Lung (tissue), 12 donors: ENCODE data around the gene MAST4. TPM values are rescaled to one million over a fixed set of nuclear protein-coding genes. Genes with fewer than 3 reads are reported as not detected.

Experiments used
- ATAC-seq: fragments of 200-7000 bp; cut with Tn5 transposase; one replicate; pipeline ENCODE4 v1.9.1; 2020; ENCODE audit warnings: moderate number of reproducible peaks; ENCODE audit not compliant: insufficient read depth, low FRiP score
- DNase-seq, 3 donors: peaks; one replicate each; pipeline ENCODE4 v3.0.0-alpha.2; 2013 to 2017
- H3K27ac ChIP-seq, 2 donors: one replicate each; pipeline ENCODE4 v1.5.1; 2013; ENCODE audit warnings: mild to moderate bottlenecking in 2 of 2, moderate library complexity in 2 of 2, control low read depth in 1 of 2, inconsistent platforms in 1 of 2, low read depth in 1 of 2, low read length in 1 of 2
- H3K27me3 ChIP-seq, 3 donors: one replicate each; pipeline ENCODE4 v1.5.1; 2013; ENCODE audit warnings: low read length in 2 of 3; ENCODE audit not compliant: control insufficient read depth in 3 of 3, insufficient read depth in 3 of 3
- H3K36me3 ChIP-seq, 4 donors: one replicate each; pipeline ENCODE4 v1.5.1; 2013; ENCODE audit warnings: low read length in 4 of 4, mild to moderate bottlenecking in 1 of 4, moderate library complexity in 1 of 4; ENCODE audit not compliant: control insufficient read depth in 4 of 4, insufficient read depth in 4 of 4
- H3K4me1 ChIP-seq, 5 donors: one replicate each; pipeline ENCODE4 v1.5.1; 2013; ENCODE audit warnings: low read length in 5 of 5, mild to moderate bottlenecking in 2 of 5, moderate library complexity in 1 of 5; ENCODE audit not compliant: control insufficient read depth in 5 of 5, insufficient read depth in 5 of 5
- H3K4me3 ChIP-seq: one replicate; pipeline ENCODE4 v1.5.1; 2013; ENCODE audit warnings: mild to moderate bottlenecking, control low read depth, moderate library complexity
- H3K9ac ChIP-seq, 2 donors: one replicate each; pipeline ENCODE4 v1.5.1; 2013; ENCODE audit warnings: low read length in 2 of 2, control low read depth in 1 of 2; ENCODE audit not compliant: insufficient read depth in 1 of 2
- H3K9me3 ChIP-seq, 4 donors: one replicate each; pipeline ENCODE4 v1.5.1; 2013; ENCODE audit warnings: low read length in 3 of 4, mild to moderate bottlenecking in 1 of 4, moderate library complexity in 1 of 4; ENCODE audit not compliant: control insufficient read depth in 4 of 4, insufficient read depth in 3 of 4
- CTCF ChIP-seq: IDR thresholded peaks from 2 replicates; pipeline ENCODE4 v1.5.1; 2012; ENCODE audit warnings: mild to moderate bottlenecking; ENCODE audit errors: control extremely low read depth, extremely low read depth
- WGBS, 2 donors: extraction: QIAGEN DNeasy Blood & Tissue Kit; methylation state at CpG; one replicate each; pipeline ENCODE4 v1.1.7; 2013; 5-methylcytosine and 5-hydroxymethylcytosine counted together
- polyA plus RNA-seq, 2 donors: library from polyadenylated mRNA; stranded (reverse); fragments of 200-250 nt; gene quantifications; one replicate each; pipeline ENCODE4 v1.2.1, GENCODE V29; 2013
- total RNA-seq, 2 donors: library from RNA; depleted of rRNA in 1 of 2; stranded (reverse); fragments of >200 nt in 1 of 2; gene quantifications; one replicate each; pipeline ENCODE4 v1.2.1, GENCODE V29; 2014 to 2021
- donor health status: control.
- donor health status: control.
- donor health status: Bipolar disorder and iron deficiency.
- donor health status: healthy.
- donor health status: DM: yes; HTN: yes; CAD: no.

MAST4 gene
- total and polyA plus RNA-seq, 4 donors = 13.9 to 153 (median 46.2) TPM

- H3K9ac ChIP-seq = no peak overlapping the region
- ATAC-seq (no peak), DNase-seq (no peak)
- H3K27me3 ChIP-seq = no peaks in the 10 kb centered on the region
- H3K4me1 ChIP-seq = peaks cover 0 to 6% (median 0%) of the 10 kb centered on the region in 5 donors
- H3K36me3 ChIP-seq = peaks cover 9 to 69% (median 38%) of the 10 kb centered on the region in 4 donors
- no peak for TF ChIP-seq CTCF
- 96 to 97% methylated on average over 3 of the region's 3 CpGs for WGBS, 2 donors
- no peaks in the 10 kb centered on the region for H3K9me3 ChIP-seq
- no peak overlapping the region for H3K4me3 ChIP-seq
- H3K27ac ChIP-seq = no peak overlapping the region
These were observed 509.1 kb downstream of the MAST4 start for GRCh38 chr5:67105270-67105669.

GRCh38 chr5:67106626-67107342, 510.6 kb downstream of the MAST4 start:
- peaks cover 5 to 66% (median 40%) of the 10 kb centered on the region in 4 donors for H3K36me3 ChIP-seq
- ATAC-seq = no peak
- peaks cover 0 to 6% (median 0%) of the 10 kb centered on the region in 5 donors for H3K4me1 ChIP-seq
- WGBS, 2 donors = 70 to 90% methylated on average over 2 of the region's 2 CpGs
- no peak overlapping the region for H3K4me3 ChIP-seq
- no peak overlapping the region for H3K9ac ChIP-seq
- TF ChIP-seq CTCF = no peak
- no peak for DNase-seq
- no peaks in the 10 kb centered on the region for H3K9me3 ChIP-seq
- H3K27me3 ChIP-seq = no peaks in the 10 kb centered on the region
- H3K27ac ChIP-seq = no peak overlapping the region

- no peak overlapping the region for H3K9ac ChIP-seq
- no peak overlapping the region for H3K27ac ChIP-seq
- no peaks in the 10 kb centered on the region for H3K9me3 ChIP-seq
- TF ChIP-seq CTCF = no peak
- no peak overlapping the region for H3K4me3 ChIP-seq
- WGBS, 2 donors = 84 to 88% methylated on average over 1 of the region's 1 CpG
- peaks cover 0 to 3% (median 1%) of the 10 kb centered on the region in 5 donors for H3K4me1 ChIP-seq
- H3K36me3 ChIP-seq = peaks cover 9 to 51% (median 30%) of the 10 kb centered on the region in 4 donors
- H3K27me3 ChIP-seq = no peaks in the 10 kb centered on the region
- ATAC-seq (no peak), DNase-seq (no peak)
These were observed 515.6 kb downstream of the MAST4 start for GRCh38 chr5:67111779-67112178.

- no peaks in the 10 kb centered on the region for H3K27me3 ChIP-seq
- WGBS, 2 donors = 66 to 80% methylated on average over 3 of the region's 3 CpGs
- no peak overlapping the region for H3K9ac ChIP-seq
- no peak overlapping the region for H3K4me3 ChIP-seq
- H3K36me3 ChIP-seq = peaks cover 12 to 55% (median 34%) of the 10 kb centered on the region in 4 donors
- H3K4me1 ChIP-seq = peaks cover 0 to 3% (median 1%) of the 10 kb centered on the region in 5 donors
- TF ChIP-seq CTCF = no peak
- no peak for ATAC-seq
- no peak for DNase-seq
- H3K9me3 ChIP-seq = no peaks in the 10 kb centered on the region
- no peak overlapping the region for H3K27ac ChIP-seq
These were observed 519.1 kb downstream of the MAST4 start for GRCh38 chr5:67115246-67115645.
